Stimulated activated CD4-positive, alpha-beta T cell treated with anti-CD3 and anti-CD28 coated beads, Interleukin-12 subunit alpha, Interleukin-12 subunit beta, amount 100 ng/mL, for 4 hours (primary cell): Measurements from ENCODE around the gene ZNHIT2.
"Not testable (repeated sequence)": the region's sequence is repeated elsewhere in the genome, so short reads cannot be mapped to it uniquely, and the experiment has no call there.

Experiments used
- DNase-seq: peaks from one replicate; pipeline ENCODE4 v3.0.0-alpha.2; 2020

Gene ZNHIT2

DNA sequence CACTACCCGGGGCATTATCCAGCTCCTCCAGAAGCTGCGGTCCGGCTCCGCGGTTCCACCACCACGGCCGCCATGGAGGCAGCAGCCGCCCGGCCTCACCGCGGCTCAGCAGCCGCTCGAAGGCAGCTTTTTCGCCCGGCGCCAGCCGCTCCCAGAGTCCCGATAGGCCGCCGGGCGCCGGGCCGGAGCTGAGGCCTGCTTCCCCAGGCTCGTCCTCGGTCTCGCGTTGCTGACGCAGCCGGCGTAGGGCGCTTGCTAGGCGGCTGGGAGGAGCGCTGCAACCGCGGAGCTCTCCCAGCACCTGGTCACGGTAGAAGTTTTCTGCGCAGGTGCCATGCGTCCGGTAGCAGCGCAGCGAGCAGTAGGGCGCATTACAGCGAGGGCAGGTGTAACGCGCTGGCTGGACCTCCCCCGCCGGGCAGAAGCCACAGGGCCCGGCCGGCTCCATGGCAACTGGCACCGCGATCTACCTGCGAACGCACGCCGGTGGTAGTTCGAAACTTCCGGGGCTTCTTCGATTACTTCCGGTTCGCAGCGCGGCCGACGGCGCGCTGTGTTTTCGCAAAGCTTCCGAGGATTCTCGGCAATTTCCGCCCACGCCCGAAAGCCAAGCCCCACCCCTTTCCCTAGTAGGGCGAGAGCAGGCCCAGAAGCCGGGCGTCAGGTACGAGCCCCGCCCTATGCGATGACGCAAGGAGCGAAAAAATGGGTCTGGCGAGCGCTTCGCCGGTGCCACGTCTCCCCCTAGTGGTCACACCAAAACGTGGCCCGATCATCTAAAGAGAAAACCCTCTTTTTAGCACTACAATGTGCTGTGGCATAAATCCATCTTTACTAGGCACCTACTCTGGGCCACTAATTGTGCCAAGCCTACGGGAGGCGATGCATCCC lies at the start of gene ZNHIT2:
ZNHIT2 (minus strand) TSS at position 496 of the 891 bp plus-strand sequence; CDS start at position 448, 48 bp downstream.
- DNase-seq = peak; percentile 100

- no peak for DNase-seq
These were observed 49.4 kb upstream of the ZNHIT2 start for GRCh38 chr11:65166893-65167292.

DNA sequence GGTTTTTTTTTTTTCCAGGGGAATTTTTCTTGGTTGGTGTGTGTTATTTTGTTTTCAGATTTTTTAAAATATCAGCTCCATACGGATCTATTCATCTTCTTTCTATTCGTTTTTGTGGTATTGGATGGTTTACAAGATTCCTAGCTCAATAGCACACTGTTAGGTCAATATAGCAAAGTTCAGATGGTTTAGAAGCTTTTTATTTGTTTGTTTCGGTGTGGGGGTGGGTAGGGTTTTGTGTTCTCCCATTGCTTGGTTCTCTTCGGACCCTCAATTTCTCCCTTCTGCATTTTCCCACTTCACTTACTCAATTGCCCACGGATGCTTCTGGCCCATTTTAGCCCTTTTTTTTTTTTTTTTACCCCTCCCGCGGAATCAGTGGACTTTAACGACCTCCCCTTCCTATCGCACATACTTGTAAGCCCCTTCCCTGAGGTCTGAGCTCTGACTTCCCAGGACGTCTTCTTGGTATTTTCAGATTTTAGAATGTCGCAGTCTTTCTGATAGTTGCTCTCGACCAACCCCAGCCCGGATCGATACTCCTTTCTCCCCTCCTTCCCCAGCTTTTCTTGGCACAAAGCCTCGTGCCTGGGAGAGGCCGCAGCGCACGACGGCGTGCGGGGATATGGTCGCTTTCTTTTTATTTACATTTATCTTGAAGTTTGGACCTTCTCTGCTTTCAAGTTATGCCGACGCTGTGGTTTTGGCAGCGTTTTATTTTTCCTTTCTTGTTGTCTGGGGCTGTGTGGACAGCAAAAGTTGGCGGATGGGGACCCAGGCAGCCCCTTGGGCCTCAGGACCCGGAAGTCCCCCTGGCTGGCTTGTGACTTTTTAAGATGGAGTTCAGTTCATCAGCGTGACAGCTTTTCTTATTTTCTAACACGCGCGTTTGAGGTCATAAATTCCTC lies 48.2 kb upstream of the ZNHIT2 start:
- DNase-seq = no peak

DNA sequence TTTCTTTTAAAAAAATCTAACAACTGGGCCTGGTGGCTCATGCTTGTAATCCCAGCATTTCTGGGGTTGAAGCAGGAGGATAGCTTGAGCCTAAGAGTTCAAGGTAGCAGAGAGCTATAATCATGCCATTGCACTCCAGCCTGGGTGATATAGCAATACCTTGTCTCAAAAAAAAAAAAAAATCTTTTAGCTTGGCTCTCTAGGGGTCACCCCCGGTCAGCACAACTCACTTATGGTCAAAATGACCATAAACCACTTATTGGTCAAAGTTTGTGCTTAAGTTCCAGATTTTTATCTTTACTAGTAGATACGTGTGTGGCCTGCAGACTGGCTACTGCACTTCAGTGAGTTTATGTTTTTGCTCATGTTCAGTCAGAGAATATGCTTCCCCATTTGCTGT lies 46.2 kb upstream of the ZNHIT2 start:
- DNase-seq = no peak

- DNase-seq = no peak
These were observed 43.1 kb upstream of the ZNHIT2 start for GRCh38 chr11:65160643-65161042.

DNA sequence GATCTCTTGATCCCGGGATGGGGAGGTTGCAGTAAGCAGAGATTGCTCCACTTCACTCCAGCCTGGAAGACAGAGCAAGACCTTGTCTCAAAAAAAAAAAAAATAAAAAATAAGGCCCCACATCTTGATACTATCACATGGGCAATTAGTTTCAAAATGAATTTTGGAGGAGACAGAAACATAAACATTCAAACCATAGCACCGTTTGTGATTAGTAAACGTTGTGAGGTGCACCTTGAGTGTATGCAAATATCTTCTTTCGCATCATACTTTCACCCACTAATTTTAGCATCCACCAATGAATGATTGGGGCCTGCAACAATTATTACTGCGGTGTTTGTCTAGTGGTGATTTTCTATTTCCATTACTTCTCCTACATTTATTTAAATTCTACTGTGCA lies 41.5 kb upstream of the ZNHIT2 start:
- DNase-seq = no peak

DNA sequence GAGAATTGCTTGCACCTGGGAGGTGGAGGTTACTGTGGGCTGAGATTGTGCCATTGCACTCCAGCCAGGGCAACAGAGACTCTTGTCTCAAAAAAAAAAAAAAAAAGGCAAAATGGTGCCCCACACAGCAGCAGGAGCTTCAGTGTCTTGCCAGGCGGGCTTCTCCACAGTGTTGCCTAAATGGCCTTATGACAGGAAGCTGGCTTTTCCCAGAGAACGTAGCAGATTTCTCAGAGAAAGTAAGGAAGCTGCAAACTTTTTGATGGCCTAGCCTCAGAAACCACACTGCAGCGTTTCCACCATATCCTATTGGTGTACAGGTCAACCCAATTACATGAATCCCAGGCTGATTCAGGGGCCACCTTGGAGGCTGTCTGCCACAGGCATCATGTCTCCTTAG lies 39.8 kb upstream of the ZNHIT2 start:
- DNase-seq = no peak

DNA sequence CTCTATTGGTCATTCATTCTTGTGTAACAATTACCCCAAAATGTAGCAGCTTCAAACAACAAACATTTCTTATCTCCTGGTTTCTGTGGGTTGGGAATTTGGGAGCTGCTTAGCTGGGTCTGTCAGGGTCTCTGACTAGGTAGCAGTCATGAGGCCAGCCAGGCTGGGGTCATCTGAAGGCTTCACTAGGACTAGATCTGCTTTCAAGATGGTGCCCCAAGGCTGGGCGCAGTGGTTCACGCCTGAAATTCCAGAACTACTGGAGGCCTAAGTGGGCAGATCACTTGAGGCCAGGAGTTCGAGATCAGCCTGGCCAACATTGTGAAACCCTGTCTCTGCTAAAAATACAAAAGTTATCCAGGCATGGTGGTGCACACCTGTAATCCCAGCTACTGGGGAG lies 39.4 kb upstream of the ZNHIT2 start:
- no peak for DNase-seq

GRCh38 chr11:65156256-65156655 lies 38.8 kb upstream of the ZNHIT2 start:
- no peak for DNase-seq

GRCh38 chr11:65152122-65152521 lies 34.6 kb upstream of the ZNHIT2 start:
- DNase-seq = no peak

GRCh38 chr11:65151331-65151899 lies 33.9 kb upstream of the ZNHIT2 start:
- no peak for DNase-seq

DNA sequence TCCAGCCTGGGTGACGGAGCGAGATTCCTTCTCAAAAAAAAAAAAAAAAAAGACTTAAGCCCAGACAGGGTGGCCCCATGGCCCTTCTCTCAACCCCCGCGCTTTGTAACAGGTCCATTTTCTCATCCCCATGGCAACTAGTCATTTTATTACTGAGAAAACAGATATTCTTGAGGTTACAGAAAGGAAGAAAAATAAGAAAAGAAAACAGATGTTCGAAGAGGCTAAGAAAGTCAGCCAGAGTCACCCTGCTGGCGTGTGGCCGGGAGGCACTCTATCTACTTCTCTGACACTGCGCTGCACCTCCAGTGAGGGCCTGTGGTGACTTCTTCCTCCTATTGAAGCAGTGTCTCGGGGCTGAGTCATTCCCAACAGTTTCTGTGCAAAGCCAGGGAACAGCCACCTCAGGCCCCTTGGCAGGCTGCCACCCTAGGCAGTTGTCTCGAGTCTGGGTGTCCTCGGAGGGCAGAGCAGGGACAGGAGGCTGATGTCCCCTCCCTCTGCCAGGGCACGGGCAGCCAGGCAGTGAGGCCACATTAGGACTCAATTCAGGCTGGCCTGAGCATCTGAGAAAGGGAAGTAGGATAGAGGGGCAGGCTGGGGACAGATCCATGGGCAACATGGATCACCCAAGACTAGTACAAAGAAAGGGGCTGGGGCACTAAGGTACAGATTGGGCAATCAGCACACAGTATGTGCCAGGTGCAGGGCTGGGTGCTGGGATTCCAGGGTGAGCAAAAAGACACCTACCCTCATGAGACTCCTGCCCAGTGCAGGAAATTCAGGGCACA lies 33.2 kb upstream of the ZNHIT2 start:
- DNase-seq = no peak

- DNase-seq = not testable (repeated sequence)
These were observed 32.6 kb upstream of the ZNHIT2 start for GRCh38 chr11:65150131-65150508.

- DNase-seq = no peak
These were observed 31.2 kb upstream of the ZNHIT2 start for GRCh38 chr11:65148657-65149056.

DNA sequence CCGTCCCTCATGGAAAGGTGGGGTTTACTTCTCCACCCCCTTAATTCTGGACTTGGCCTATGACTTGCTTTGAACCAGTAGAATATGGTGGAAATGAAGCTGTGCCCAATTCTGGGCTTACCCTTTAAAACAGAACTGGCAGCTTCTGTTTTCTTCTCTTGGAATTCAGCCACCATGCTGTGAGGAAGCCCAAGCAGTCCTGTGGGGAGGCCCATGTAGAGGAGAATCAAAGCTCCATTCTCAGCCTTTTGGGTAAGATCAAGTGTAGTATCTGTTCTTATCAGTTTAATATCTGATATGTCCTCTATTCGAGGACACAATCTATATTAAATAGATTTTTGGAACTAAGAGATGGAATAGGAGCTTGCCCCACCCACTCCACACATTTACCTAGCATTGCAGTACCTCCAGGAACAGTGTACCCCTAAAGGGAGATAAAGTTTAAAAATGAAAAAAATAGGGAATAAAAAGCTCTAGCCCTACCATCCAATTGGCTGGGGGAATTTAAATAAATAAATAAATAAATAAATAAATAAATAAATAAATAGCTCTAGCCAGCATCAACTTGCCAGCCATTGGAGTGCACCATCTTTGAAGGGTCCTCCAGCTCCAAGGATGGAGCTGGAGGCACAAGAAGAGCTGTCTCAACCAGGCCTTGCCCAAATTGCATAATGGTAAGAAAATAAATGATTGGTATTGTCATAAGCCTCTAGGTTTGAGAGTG lies 30.0 kb upstream of the ZNHIT2 start:
- no peak for DNase-seq

GRCh38 chr11:65141896-65142494 lies 24.5 kb upstream of the ZNHIT2 start:
- no peak for DNase-seq

DNA sequence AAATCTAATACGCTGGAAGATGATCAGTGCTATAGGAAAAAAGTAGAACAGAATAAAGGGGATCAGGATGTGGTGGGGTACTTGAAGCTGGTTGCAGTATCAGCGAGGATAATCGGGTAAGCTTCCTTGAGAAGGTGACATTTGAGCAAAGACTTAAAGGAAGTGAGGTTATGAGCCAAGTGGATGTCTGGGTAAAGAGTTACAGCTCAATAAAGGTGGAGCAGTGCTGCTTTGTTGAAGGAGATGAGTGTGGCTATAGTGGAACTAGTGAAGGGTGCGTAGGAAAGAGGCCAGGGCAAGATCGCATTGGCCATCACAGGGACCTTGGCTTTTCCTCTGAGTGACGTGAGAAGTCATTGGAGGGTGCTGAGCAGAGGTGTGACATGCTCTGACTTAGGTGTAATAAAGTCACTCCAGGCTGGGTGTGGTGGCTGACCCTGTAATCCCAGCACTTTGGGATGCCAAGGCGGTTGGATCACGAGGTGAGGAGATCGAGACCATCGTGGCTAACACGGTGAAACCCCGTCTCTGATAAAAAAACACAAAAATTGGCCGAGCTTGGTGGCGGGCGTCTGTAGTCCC lies 19.1 kb upstream of the ZNHIT2 start:
- no peak for DNase-seq

DNA sequence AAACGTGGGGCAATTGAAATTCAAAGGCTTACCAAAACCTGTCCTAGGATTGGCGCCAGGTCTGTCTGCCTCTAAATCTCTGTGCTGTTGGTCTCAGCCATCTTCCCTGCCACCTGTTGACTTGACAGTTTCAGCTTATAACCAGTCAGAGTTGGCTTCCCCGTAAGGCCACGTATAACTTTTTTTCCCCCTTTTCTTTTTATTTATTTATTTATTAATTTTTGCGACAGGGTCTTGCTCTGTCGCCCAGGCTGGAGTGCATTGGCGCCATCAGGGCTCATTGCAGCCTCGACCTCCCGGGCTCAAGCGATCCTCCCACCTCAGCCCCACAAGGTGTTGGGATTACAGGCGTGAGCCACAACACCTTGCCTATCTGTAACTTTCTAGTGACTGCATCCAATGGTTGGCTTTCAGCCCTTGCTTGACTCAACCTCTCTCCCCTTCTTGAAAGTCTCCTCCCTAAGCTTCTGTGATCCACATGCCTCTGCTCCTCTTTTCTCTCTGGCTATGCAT lies 18.2 kb upstream of the ZNHIT2 start:
- DNase-seq = no peak

GRCh38 chr11:65134952-65135632 lies 17.6 kb upstream of the ZNHIT2 start:
- DNase-seq = peak; percentile 66

DNA sequence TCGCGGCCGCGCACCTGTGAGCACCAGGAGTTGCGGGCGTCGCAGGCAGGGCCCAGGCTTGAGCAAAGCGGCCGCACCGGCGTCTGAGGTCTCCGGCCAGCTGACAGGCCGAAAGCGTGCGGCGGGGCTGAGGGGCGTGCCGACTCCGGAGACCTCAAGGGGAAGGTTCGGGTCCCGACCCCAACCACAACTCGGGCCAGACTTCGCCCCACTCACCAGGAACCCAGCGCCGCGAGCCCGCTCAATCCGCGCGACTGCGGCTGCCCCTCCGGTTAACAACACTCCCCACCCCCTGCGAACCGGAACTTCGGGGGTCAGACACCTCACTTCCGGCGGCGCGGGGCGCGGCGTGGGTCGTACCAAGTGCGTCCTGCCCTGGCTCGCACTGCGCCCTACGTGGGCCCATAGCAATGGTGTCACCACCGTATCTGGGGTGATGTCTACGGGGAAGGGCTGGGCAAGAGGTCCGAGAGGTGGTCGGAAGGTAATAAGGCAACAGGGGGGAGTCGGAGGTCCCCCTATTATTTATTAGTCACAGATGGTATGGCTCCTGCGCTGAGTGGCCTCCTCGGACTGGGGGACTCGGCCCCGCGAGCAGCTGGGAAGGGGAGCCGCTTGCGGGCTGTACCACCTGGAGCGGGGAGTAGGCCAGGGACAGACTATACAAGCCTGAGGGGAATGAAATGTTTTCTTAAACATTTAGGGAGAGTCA lies 16.9 kb upstream of the ZNHIT2 start, which contains the start of gene SYVN1:
SYVN1 (minus strand) TSS at position 280 of the 712 bp plus-strand sequence. CDS start 918 bp downstream, outside the sequence.
- peak; percentile 89 for DNase-seq
